Fibroblast of the aortic adventitia (primary cell): ENCODE data around the gene PAPSS1. TPM values are rescaled to one million over a fixed set of nuclear protein-coding genes. Genes with fewer than 3 reads are reported as not detected.

Experiments used
- DNase-seq: peaks from one replicate; pipeline ENCODE4 v3.0.0-alpha.2; 2010; ENCODE audit warnings: low read depth
- H3K4me3 ChIP-seq: 2 replicates; pipeline ENCODE4 v1.5.1; 2011; ENCODE audit warnings: low read depth, mild to moderate bottlenecking, control low read depth, low read length, moderate library complexity
- total RNA-seq: library from RNA; depleted of rRNA; stranded (reverse); fragments of >200 nt; gene quantifications from 2 replicates; pipeline ENCODE4 v1.2.3, GENCODE V29; 2012; ENCODE audit warnings: low replicate concordance
- TF ChIP-seq, protein P1 (sequence below): IDR thresholded peaks from 2 replicates; pipeline ENCODE4 v1.5.1; 2011; ENCODE audit warnings: mild to moderate bottlenecking, low read length, control low read depth, inconsistent platforms; ENCODE audit not compliant: insufficient read depth

Gene PAPSS1
- total RNA-seq, 1 donor, result 62.0 TPM

DNA sequence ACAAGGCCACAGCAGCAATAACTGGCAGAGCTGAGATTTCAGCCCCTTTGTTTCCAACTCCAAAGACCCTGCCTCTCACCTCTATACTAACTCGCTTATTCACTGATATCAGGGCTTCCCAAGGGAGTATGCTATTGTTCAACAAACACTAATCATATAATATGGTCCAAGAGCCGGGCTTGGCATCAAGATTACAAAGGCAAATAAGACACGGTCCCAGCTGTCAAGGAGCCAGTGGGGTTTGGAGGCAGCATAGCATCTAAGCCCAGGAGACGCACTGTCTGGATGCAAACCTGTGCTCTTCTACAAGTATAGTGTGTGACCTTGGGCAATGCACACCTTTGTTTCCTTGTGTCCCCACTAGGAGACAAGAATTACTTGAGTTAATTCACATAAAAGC, 28.7 kb downstream of the PAPSS1 start:
- TF ChIP-seq, protein P1, sequence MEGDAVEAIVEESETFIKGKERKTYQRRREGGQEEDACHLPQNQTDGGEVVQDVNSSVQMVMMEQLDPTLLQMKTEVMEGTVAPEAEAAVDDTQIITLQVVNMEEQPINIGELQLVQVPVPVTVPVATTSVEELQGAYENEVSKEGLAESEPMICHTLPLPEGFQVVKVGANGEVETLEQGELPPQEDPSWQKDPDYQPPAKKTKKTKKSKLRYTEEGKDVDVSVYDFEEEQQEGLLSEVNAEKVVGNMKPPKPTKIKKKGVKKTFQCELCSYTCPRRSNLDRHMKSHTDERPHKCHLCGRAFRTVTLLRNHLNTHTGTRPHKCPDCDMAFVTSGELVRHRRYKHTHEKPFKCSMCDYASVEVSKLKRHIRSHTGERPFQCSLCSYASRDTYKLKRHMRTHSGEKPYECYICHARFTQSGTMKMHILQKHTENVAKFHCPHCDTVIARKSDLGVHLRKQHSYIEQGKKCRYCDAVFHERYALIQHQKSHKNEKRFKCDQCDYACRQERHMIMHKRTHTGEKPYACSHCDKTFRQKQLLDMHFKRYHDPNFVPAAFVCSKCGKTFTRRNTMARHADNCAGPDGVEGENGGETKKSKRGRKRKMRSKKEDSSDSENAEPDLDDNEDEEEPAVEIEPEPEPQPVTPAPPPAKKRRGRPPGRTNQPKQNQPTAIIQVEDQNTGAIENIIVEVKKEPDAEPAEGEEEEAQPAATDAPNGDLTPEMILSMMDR, result no peak
- peak; percentile 8 for DNase-seq
- no peak overlapping the region for H3K4me3 ChIP-seq

DNA sequence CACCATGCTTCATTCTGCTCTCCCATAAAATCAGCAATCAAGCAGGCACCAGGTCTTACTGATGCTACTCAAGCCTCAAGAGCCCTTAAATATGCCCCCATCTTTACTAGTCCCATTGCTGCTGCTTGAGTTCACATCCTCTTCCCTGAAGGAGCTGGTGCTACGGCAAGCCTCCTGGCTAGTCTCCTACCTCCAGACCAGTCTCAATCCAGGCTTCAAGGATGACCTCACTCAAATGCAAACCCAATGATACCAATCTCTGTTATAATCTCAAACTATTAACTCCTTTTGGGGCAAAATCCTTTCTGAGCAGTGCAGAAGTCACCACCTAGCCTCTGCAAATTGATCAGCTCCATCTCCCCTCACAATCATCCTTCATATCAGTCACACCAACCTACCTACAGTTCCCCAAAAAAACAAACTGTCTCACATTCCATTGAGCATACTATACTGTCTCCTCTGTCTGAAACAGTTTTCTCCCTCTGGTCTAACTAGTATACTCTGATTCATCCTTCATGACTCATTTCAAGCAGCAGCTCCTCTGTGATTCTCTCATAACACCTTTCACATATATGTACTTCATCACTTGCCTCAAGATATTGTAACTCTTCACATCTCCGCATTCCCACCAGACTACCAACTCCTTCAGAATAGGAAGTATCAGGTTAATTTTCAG, 30.0 kb downstream of the PAPSS1 start:
- TF ChIP-seq, protein P1, result no peak
- no peak overlapping the region for H3K4me3 ChIP-seq
- peak; percentile 66 for DNase-seq

DNA sequence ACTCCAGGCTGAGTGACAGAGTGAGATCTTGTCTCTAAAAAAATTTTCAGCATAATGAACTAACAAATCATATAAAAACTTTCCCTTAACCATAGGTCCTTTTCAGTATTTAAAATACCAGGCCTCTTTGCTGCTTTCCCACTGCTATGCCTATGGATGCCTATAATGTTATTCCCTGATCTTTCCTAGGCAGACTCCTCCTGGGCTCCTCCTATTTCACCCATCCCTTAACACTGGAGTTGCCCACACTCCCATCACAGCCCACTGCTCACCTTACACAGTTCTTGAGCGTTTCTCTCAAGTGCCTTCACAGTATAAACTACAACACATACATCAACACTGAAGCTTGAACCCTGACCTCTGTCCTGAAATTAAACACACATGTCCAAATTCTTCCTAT, 31.6 kb downstream of the PAPSS1 start:
- DNase-seq, result no peak
- TF ChIP-seq, protein P1, result no peak

DNA sequence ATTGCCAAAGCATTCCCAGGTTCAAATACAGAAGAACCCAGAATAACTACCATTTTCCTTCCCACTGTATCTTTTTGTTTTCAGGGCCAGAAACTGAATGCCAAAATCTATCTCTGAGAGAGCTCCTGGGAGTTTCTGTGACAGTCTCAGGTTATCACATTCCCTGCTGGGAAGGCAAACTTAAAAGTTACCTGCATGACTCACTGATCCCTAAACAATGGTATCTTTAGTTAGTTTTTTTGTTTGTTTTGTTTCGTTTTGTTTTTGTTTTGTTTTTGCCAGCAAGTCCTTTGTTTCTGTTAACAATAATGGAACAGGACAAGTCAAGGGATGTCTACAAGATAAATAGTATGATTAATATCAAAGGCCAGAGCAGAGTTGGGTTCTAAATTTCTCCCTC, 34.3 kb downstream of the PAPSS1 start:
- DNase-seq, result no peak
- TF ChIP-seq, protein P1, result no peak

More for the DNA sequence above, 31.6 kb downstream of the PAPSS1 start:
- no peak overlapping the region for H3K4me3 ChIP-seq

DNA sequence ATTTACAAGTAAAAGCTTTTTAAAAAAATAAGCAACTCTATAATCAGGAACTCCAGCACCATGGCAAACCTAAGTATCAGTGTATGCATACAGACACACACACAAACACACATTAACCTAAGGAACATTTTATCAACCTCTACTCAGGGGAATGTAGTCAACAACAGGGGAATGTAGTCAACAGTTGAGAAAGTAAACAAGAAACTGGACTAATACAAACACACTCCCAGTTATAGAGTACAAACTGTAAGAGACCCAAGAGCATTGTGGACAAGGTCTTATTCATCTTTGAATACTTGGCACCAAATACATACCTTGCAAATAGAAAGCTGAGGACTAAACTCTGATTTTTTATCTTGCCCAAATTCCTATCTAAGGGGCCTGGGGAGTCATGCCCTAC, 36.2 kb downstream of the PAPSS1 start:
- no peak for DNase-seq
- TF ChIP-seq, protein P1, result no peak
- no peak overlapping the region for H3K4me3 ChIP-seq

More for the DNA sequence above, 34.3 kb downstream of the PAPSS1 start:
- no peak overlapping the region for H3K4me3 ChIP-seq

DNA sequence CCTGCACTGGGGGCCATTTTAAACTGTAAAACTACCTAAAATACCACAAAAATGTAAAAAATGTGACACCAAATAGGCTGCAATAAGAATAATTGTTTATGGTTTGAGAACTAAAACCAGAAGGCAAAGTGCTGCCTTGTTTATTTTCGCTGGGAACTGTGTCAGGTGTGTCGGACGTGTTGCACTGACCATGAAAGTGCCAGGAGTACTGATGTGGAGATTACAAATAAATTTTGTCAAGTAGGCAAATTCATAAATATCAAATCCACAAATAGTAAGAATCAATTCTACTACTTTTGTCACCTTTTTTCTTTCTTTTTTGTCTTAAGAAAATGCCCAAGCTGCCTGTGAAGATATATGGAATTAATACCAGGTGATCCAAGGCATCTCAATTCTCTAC, 37.7 kb downstream of the PAPSS1 start:
- H3K4me3 ChIP-seq, result no peak overlapping the region
- DNase-seq, result no peak
- TF ChIP-seq, protein P1, result no peak

DNA sequence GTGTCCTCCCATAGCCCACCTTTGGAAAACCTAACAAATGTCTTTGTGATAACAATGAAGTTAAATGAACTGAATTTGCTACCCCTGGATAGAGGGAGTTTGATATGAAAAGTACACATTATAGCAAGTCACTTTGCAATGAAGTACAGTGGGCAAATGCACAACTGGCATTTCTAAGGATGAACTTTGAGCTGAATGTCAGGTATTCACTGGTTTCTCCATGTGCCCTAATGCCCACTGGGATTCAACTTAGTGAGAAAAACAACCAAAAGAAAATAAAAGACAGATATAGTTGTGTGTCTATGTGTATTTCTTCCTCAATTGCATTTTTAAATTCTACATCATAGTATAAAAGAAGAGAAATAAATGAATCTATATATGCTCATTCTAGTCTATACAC, 51.0 kb downstream of the PAPSS1 start:
- DNase-seq, result no peak
- H3K4me3 ChIP-seq, result no peak overlapping the region
- TF ChIP-seq, protein P1, result no peak
